B cell (primary cell): ENCODE data around the gene SRRM1. TPM values are rescaled to one million over a fixed set of nuclear protein-coding genes. Genes with fewer than 3 reads are reported as not detected.

ENCODE experiments used
- ATAC-seq: fragments of 200-7000 bp; cut with Tn5 transposase; one replicate; pipeline ENCODE4 v1.10.0; 2021; ENCODE audit warnings: low read depth, mild to moderate bottlenecking, moderate number of reproducible peaks, moderate library complexity
- CTCF ChIA-PET: fragments of 350-600 bp; sonication (Branson Sonifier 250); formaldehyde crosslinking; loops from one replicate; lab custom pipeline; 2021; ENCODE audit warnings: antibody characterized with exemption, inconsistent platforms; lab: Charles Lee
- POLR2A ChIA-PET: fragments of 350-600 bp; sonication (Branson Sonifier 250); formaldehyde crosslinking; loops from one replicate; lab custom pipeline; 2021; ENCODE audit warnings: antibody characterized with exemption; lab: Charles Lee
- DNase-seq: peaks from one replicate; pipeline ENCODE4 v3.0.0; 2013
- H2AFZ ChIP-seq: 2 replicates; pipeline ENCODE4 v1.6.1; 2012; ENCODE audit warnings: mild to moderate bottlenecking, low read depth, low read length; ENCODE audit not compliant: insufficient read depth, poor library complexity, severe bottlenecking
- H3K27ac ChIP-seq, 2 donors: 1 replicate in 1 of 2; 2 replicates in 1 of 2; pipeline ENCODE4 v1.5.1; 2012 to 2013; ENCODE audit warnings: low read length in 2 of 2, mild to moderate bottlenecking in 2 of 2, moderate library complexity in 1 of 2
- H3K27me3 ChIP-seq, 4 experiments: fragments of 200-600 bp in 1 of 4; sonication (generic) in 1 of 4; replicated peaks in 1 of 4; 1 replicate in 2 of 4; 2 replicates in 2 of 4; pipeline versions ENCODE4 v1.6.1 to v1.7.0; 2013 to 2016; ENCODE audit warnings: low read length in 3 of 4, mild to moderate bottlenecking in 2 of 4, mixed read lengths in 1 of 4, moderate library complexity in 1 of 4; ENCODE audit not compliant: insufficient read depth in 4 of 4, control insufficient read depth in 3 of 4; ENCODE audit errors: control extremely low read depth in 1 of 4
- H3K36me3 ChIP-seq, 2 experiments: replicated peaks in 1 of 2; 1 replicate in 1 of 2; 2 replicates in 1 of 2; pipeline versions ENCODE4 v1.6.1 to v1.7.1; 2013; ENCODE audit warnings: low read length in 1 of 2; ENCODE audit not compliant: insufficient read depth in 2 of 2, control insufficient read depth in 1 of 2; ENCODE audit errors: control extremely low read depth in 1 of 2, extremely low read depth in 1 of 2
- H3K4me1 ChIP-seq, 2 donors: fragments of 200-600 bp in 1 of 2; sonication (generic) in 1 of 2; 1 replicate in 1 of 2; 2 replicates in 1 of 2; pipeline versions ENCODE4 v1.5.1 to v1.6.1; 2013 to 2017; ENCODE audit warnings: low read length in 2 of 2; ENCODE audit not compliant: control insufficient read depth in 2 of 2, insufficient read depth in 2 of 2
- H3K4me2 ChIP-seq: replicated peaks from 2 replicates; pipeline ENCODE3; 2012; ENCODE audit warnings: mild to moderate bottlenecking, low read depth, low read length; ENCODE audit not compliant: poor library complexity, severe bottlenecking
- H3K4me3 ChIP-seq, 5 experiments: fragments of 200-600 bp in 1 of 5; sonication (generic) in 1 of 5; 1 replicate in 3 of 5; 2 replicates in 2 of 5; pipeline versions ENCODE4 v1.5.1 to v1.7.0; 2011 to 2016; ENCODE audit warnings: low read length in 4 of 5, mild to moderate bottlenecking in 4 of 5, low read depth in 2 of 5, control low read depth in 1 of 5, moderate library complexity in 1 of 5; ENCODE audit not compliant: insufficient read depth in 1 of 5; ENCODE audit errors: control extremely low read depth in 1 of 5, extremely low read depth in 1 of 5
- H3K79me2 ChIP-seq: fragments of 200-600 bp; sonication (generic); one replicate; pipeline ENCODE4 v1.6.0; 2016; ENCODE audit warnings: low read length; ENCODE audit not compliant: control insufficient read depth, insufficient read depth
- H3K9ac ChIP-seq: fragments of 200-600 bp; sonication (generic); 2 replicates; pipeline ENCODE4 v1.6.1; 2017; ENCODE audit warnings: mild to moderate bottlenecking, low read length, moderate library complexity
- H3K9me3 ChIP-seq, 3 donors: one replicate each; pipeline versions ENCODE4 v1.6.1 to v1.7.1; 2013; ENCODE audit warnings: low read length in 2 of 3; ENCODE audit not compliant: control insufficient read depth in 2 of 3, insufficient read depth in 1 of 3; ENCODE audit errors: control extremely low read depth in 1 of 3
- H4K20me1 ChIP-seq: 2 replicates; pipeline ENCODE4 v1.6.0; 2012; ENCODE audit warnings: mild to moderate bottlenecking, low read length; ENCODE audit not compliant: insufficient read depth, control insufficient read depth, poor library complexity, severe bottlenecking
- H3K27ac Mint-ChIP-seq: one replicate; pipeline ENCODE4 v1.8.0; 2021; ENCODE audit warnings: mixed read lengths
- H3K27me3 Mint-ChIP-seq: one replicate; pipeline ENCODE4 v1.8.0; 2021; ENCODE audit warnings: mixed read lengths
- H3K4me1 Mint-ChIP-seq: one replicate; pipeline ENCODE4 v1.8.0; 2021; ENCODE audit warnings: mixed read lengths
- H3K4me3 Mint-ChIP-seq: one replicate; pipeline ENCODE4 v1.8.0; 2021; ENCODE audit warnings: mixed read lengths
- H3K9me3 Mint-ChIP-seq: one replicate; pipeline ENCODE4 v1.8.0; 2022; ENCODE audit warnings: mixed read lengths; ENCODE audit not compliant: insufficient read depth
- EZH2 ChIP-seq: IDR thresholded peaks from 2 replicates; pipeline ENCODE4 v1.6.1; 2012; ENCODE audit warnings: borderline replicate concordance, low read depth, mild to moderate bottlenecking, moderate library complexity, low read length; ENCODE audit not compliant: insufficient read depth, poor library complexity, severe bottlenecking
- WGBS: methylation state at CpG from one replicate; pipeline ENCODE4 v1.1.5; 2013; ENCODE audit warnings: missing lambda C conversion rate; ENCODE audit not compliant: insufficient coverage; 5-methylcytosine and 5-hydroxymethylcytosine counted together
- intact Hi-C: fragments of 100-400 bp; cut with micrococcal nuclease; formaldehyde crosslinking; loops from one replicate; pipeline ENCODE4 v1.10.0; 2022
- polyA plus RNA-seq: library from polyadenylated mRNA; depleted of rRNA; stranded (reverse); fragments of >200 nt; gene quantifications from 2 replicates; pipeline ENCODE4 v1.2.3, GENCODE V29; 2012
- total RNA-seq, 2 donors: library from RNA; stranded (reverse); fragments of 120-200 nt in 1 of 2; gene quantifications; 1 replicate in 1 of 2; 2 replicates in 1 of 2; pipeline versions ENCODE4 v1.2.3 to v1.2.4, GENCODE V29; 2013 to 2022
- TF ChIP-seq, protein P1 (sequence below): fragments of 200-600 bp; IDR thresholded peaks from one replicate; pipeline ENCODE4 v1.8.0; 2022; ENCODE audit warnings: antibody characterized with exemption, mild to moderate bottlenecking

Gene SRRM1
- total and polyA plus RNA-seq, 2 donors (not counting 1 experiment from before 2014, with no cell fraction given) = 88.5 to 238 TPM

GRCh38 chr1:24707687-24708086 lies 64.6 kb downstream of the SRRM1 start:
- intact Hi-C loops = loop anchor here (2.0 kb wide), 1 partner anchor 37 kb away; the partner anchor contains the start of gene CLIC4
- no peak overlapping the region for H3K4me3 Mint-ChIP-seq
- Histone ChIP-seq H3K9me3 (no peaks in the 10 kb centered on the region), H3K36me3 (no peaks in the 10 kb centered on the region), H3K27me3 (no peaks in the 10 kb centered on the region), H3K27ac (no peak overlapping the region), H3K4me1 (peaks cover 11% of the 10 kb centered on the region in 2 donors), H2AFZ (no peak overlapping the region), H4K20me1 (no peaks in the 10 kb centered on the region), H3K4me2 (no peak overlapping the region), H3K4me3 (no peak overlapping the region), H3K9ac (no peak overlapping the region), H3K79me2 (no peaks in the 10 kb centered on the region)
- TF ChIP-seq, protein P1, sequence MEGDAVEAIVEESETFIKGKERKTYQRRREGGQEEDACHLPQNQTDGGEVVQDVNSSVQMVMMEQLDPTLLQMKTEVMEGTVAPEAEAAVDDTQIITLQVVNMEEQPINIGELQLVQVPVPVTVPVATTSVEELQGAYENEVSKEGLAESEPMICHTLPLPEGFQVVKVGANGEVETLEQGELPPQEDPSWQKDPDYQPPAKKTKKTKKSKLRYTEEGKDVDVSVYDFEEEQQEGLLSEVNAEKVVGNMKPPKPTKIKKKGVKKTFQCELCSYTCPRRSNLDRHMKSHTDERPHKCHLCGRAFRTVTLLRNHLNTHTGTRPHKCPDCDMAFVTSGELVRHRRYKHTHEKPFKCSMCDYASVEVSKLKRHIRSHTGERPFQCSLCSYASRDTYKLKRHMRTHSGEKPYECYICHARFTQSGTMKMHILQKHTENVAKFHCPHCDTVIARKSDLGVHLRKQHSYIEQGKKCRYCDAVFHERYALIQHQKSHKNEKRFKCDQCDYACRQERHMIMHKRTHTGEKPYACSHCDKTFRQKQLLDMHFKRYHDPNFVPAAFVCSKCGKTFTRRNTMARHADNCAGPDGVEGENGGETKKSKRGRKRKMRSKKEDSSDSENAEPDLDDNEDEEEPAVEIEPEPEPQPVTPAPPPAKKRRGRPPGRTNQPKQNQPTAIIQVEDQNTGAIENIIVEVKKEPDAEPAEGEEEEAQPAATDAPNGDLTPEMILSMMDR = no peak
- no peak for TF ChIP-seq EZH2
- no peaks in the 10 kb centered on the region for H3K27me3 Mint-ChIP-seq
- H3K9me3 Mint-ChIP-seq = no peaks in the 10 kb centered on the region
- peaks cover 10% of the 10 kb centered on the region for H3K4me1 Mint-ChIP-seq
- DNase-seq (no peak), ATAC-seq (no peak)
- POLR2A ChIA-PET = no interaction called here
- CTCF ChIA-PET = interaction anchor here (0.7 to 1.6 kb wide), 2 partner anchors 19 to 1419 kb away, joined by 3 to 7 read pairs; no protein-coding TSS in a partner anchor
- WGBS = no CpG with 5 or more reads among the region's 4 CpGs
- H3K27ac Mint-ChIP-seq = no peak overlapping the region

- no peak for TF ChIP-seq EZH2
- TF ChIP-seq, protein P1 = no peak
- Mint-ChIP-seq H3K27me3 (no peaks in the 10 kb centered on the region), H3K9me3 (no peaks in the 10 kb centered on the region), H3K4me3 (no peak overlapping the region), H3K4me1 (peaks cover 10% of the 10 kb centered on the region), H3K27ac (no peak overlapping the region)
- intact Hi-C loops = loop anchor here (2.0 kb wide), 1 partner anchor 36 kb away; the partner anchor contains the start of gene CLIC4
- ChIA-PET CTCF (interaction anchor here (1.0 to 1.1 kb wide), 2 partner anchors 36 to 122 kb away, joined by 4 to 5 read pairs; partner anchors contain the start of gene CLIC4), POLR2A (no interaction called here)
- H3K9me3 ChIP-seq = no peaks in the 10 kb centered on the region
- no peaks in the 10 kb centered on the region for H3K36me3 ChIP-seq
- ATAC-seq = peak; percentile 22
- H3K27me3 ChIP-seq = no peaks in the 10 kb centered on the region
- H3K9ac ChIP-seq = no peak overlapping the region
- H3K4me2 ChIP-seq = no peak overlapping the region
- 75% methylated on average over 1 of the region's 4 CpGs for WGBS
- H3K79me2 ChIP-seq = no peaks in the 10 kb centered on the region
- DNase-seq = peak; percentile 46
- no peak overlapping the region for H3K4me3 ChIP-seq
- H3K4me1 ChIP-seq = peaks cover 11% of the 10 kb centered on the region in 2 donors
- no peak overlapping the region for H2AFZ ChIP-seq
- no peak overlapping the region for H3K27ac ChIP-seq
- H4K20me1 ChIP-seq = no peaks in the 10 kb centered on the region
Observed at GRCh38 chr1:24708938-24709337, 65.8 kb downstream of the SRRM1 start.
